Measurements from ENCODE around the gene MALAT1. TPM values are rescaled to one million over a fixed set of nuclear protein-coding genes. Genes with fewer than 3 reads are reported as not detected.
A peak's percentile ranks its signal among the peaks of the same experiment; 100 is the strongest.

MALAT1 gene
- total RNA-seq, 1 donor from 2014 or later, result 9,030 TPM

GRCh38 chr11:65538232-65538914 lies 39.5 kb downstream of the MALAT1 start:
- Histone ChIP-seq H4K20me1 (ENCODE audit: low read depth) (peaks cover 35% of the 10 kb centered on the region), H3K27me3 (peaks cover 61% of the 10 kb centered on the region), H3K4me2 (peak overlapping the region; percentile 77), H3K4me1 (peaks cover 19% of the 10 kb centered on the region), H3K27ac (no peak overlapping the region), H3K79me2 (ENCODE audit: low read depth) (no peaks in the 10 kb centered on the region), H3K4me3 (peak overlapping the region; percentile 48), H3F3A (ENCODE audit: low read depth) (peaks cover 29% of the 10 kb centered on the region), H3K36me3 (no peaks in the 10 kb centered on the region), H3K9ac (no peak overlapping the region), H2AFZ (replicated peaks) (no peak overlapping the region), H3K9me3 (ENCODE audit: low read depth) (no peaks in the 10 kb centered on the region)
- peaks cover 16% of the 10 kb centered on the region for H3K27me3 Mint-ChIP-seq (ENCODE audit: insufficient read depth, low read depth)
- no peaks in the 10 kb centered on the region for H3K9me3 Mint-ChIP-seq
- H3K36me3 Mint-ChIP-seq, result peaks cover 14% of the 10 kb centered on the region
- no peak overlapping the region for H3K27ac Mint-ChIP-seq
- TF ChIP-seq CTCF (IDR thresholded peaks at IDR 0.05), result no peak
- TF ChIP-seq EZH2phosphoT487 (IDR thresholded peaks at IDR 0.05), result no peak
- no peak for TF ChIP-seq EZH2 (IDR thresholded peaks at IDR 0.05)
- DNase-seq (ENCODE audit: low spot score), result no peak
- peak overlapping the region; percentile 75 for H3K4me3 Mint-ChIP-seq
- H3K4me1 Mint-ChIP-seq, result peaks cover 7% of the 10 kb centered on the region

GRCh38 chr11:65538915-65539743 lies 40.3 kb downstream of the MALAT1 start:
- peaks cover 29% of the 10 kb centered on the region for H3F3A ChIP-seq (ENCODE audit: low read depth)
- peak overlapping the region; percentile 22 for H2AFZ ChIP-seq (replicated peaks)
- H3K27ac ChIP-seq, result no peak overlapping the region
- H3K36me3 ChIP-seq, result no peaks in the 10 kb centered on the region
- peaks cover 35% of the 10 kb centered on the region for H4K20me1 ChIP-seq (ENCODE audit: low read depth)
- H3K4me3 ChIP-seq, result peak overlapping the region; percentile 48
- H3K9ac ChIP-seq, result no peak overlapping the region
- H3K9me3 ChIP-seq (ENCODE audit: low read depth), result no peaks in the 10 kb centered on the region
- no peaks in the 10 kb centered on the region for H3K9me3 Mint-ChIP-seq
- TF ChIP-seq CTCF (IDR thresholded peaks at IDR 0.05), result peak; percentile 17
- peak; percentile 86 for TF ChIP-seq EZH2phosphoT487 (IDR thresholded peaks at IDR 0.05)
- TF ChIP-seq EZH2 (IDR thresholded peaks at IDR 0.05), result no peak
- peak overlapping the region; percentile 71 for H3K4me3 Mint-ChIP-seq
- H3K27ac Mint-ChIP-seq, result no peak overlapping the region
- H3K4me1 ChIP-seq, result peaks cover 19% of the 10 kb centered on the region
- peaks cover 14% of the 10 kb centered on the region for H3K36me3 Mint-ChIP-seq
- H3K4me1 Mint-ChIP-seq, result peaks cover 7% of the 10 kb centered on the region
- no peaks in the 10 kb centered on the region for H3K79me2 ChIP-seq (ENCODE audit: low read depth)
- H3K27me3 ChIP-seq, result peaks cover 68% of the 10 kb centered on the region
- H3K4me2 ChIP-seq, result peak overlapping the region; percentile 77
- DNase-seq (ENCODE audit: low spot score), result peak; percentile 85
- H3K27me3 Mint-ChIP-seq (ENCODE audit: insufficient read depth, low read depth), result peaks cover 18% of the 10 kb centered on the region

GRCh38 chr11:65539744-65540289 lies 41.0 kb downstream of the MALAT1 start:
- no peaks in the 10 kb centered on the region for H3K36me3 ChIP-seq
- H3F3A ChIP-seq (ENCODE audit: low read depth), result peaks cover 29% of the 10 kb centered on the region
- peaks cover 35% of the 10 kb centered on the region for H4K20me1 ChIP-seq (ENCODE audit: low read depth)
- Mint-ChIP-seq H3K4me1 (peaks cover 10% of the 10 kb centered on the region), H3K9me3 (no peaks in the 10 kb centered on the region), H3K27ac (no peak overlapping the region), H3K4me3 (peak overlapping the region; percentile 73), H3K36me3 (peaks cover 10% of the 10 kb centered on the region), H3K27me3 (ENCODE audit: insufficient read depth, low read depth) (peaks cover 19% of the 10 kb centered on the region)
- TF ChIP-seq EZH2phosphoT487 (IDR thresholded peaks at IDR 0.05) (peak; percentile 94), EZH2 (IDR thresholded peaks at IDR 0.05) (peak; percentile 99), CTCF (IDR thresholded peaks at IDR 0.05) (no peak)
- peaks cover 75% of the 10 kb centered on the region for H3K27me3 ChIP-seq
- H3K4me3 ChIP-seq, result peak overlapping the region; percentile 48
- peaks cover 19% of the 10 kb centered on the region for H3K4me1 ChIP-seq
- DNase-seq (ENCODE audit: low spot score), result peak; percentile 52
- peak overlapping the region; percentile 22 for H2AFZ ChIP-seq (replicated peaks)
- peak overlapping the region; percentile 77 for H3K4me2 ChIP-seq
- H3K9ac ChIP-seq, result no peak overlapping the region
- no peak overlapping the region for H3K27ac ChIP-seq
- H3K9me3 ChIP-seq (ENCODE audit: low read depth), result no peaks in the 10 kb centered on the region
- no peaks in the 10 kb centered on the region for H3K79me2 ChIP-seq (ENCODE audit: low read depth)

Data from neural progenitor cell (in vitro differentiated cells).